HEK293T (cell line): ENCODE data around the gene ZDHHC14.

Source experiments
- CTCF ChIA-PET: fragments of 350-600 bp; formaldehyde crosslinking; extraction: SDS; loops from one replicate; lab custom pipeline; 2021; ENCODE audit warnings: antibody characterized with exemption, inconsistent platforms; lab: Yijun Ruan, JAX
- POLR2A ChIA-PET: fragments of 350-600 bp; formaldehyde crosslinking; extraction: SDS; loops from one replicate; lab custom pipeline; 2020; ENCODE audit warnings: antibody characterized with exemption, inconsistent platforms; lab: Yijun Ruan, JAX
- DNase-seq: peaks from one replicate; pipeline ENCODE4 v3.0.0; 2012; ENCODE audit warnings: mixed read lengths; ENCODE audit errors: extremely low spot score
- ARNT ChIP-seq: fragments of 450-650 bp; IDR thresholded peaks from 2 replicates; pipeline ENCODE4 v1.6.1; 2017; ENCODE audit warnings: mild to moderate bottlenecking
- BHLHE40 ChIP-seq: fragments of 450-650 bp; IDR thresholded peaks from 2 replicates; pipeline ENCODE4 v1.6.1; 2016; ENCODE audit warnings: mild to moderate bottlenecking, moderate library complexity, borderline replicate concordance
- CTBP1 ChIP-seq: fragments of 450-650 bp; IDR thresholded peaks from 2 replicates; pipeline ENCODE4 v1.6.1; 2016; ENCODE audit warnings: borderline replicate concordance
- ELF4 ChIP-seq: fragments of 450-650 bp; IDR thresholded peaks from 2 replicates; pipeline ENCODE4 v1.6.1; 2017; ENCODE audit warnings: antibody characterized with exemption
- FOXA1 ChIP-seq: fragments of 450-650 bp; IDR thresholded peaks from 2 replicates; pipeline ENCODE4 v1.6.1; 2016; ENCODE audit warnings: mild to moderate bottlenecking
- FOXK2 ChIP-seq: fragments of 450-650 bp; IDR thresholded peaks from 2 replicates; pipeline ENCODE4 v1.6.1; 2016; ENCODE audit warnings: mild to moderate bottlenecking
- FOXM1 ChIP-seq: fragments of 450-650 bp; IDR thresholded peaks from 2 replicates; pipeline ENCODE4 v1.6.1; 2017; ENCODE audit warnings: mild to moderate bottlenecking, borderline replicate concordance
- HDGF ChIP-seq: fragments of 450-650 bp; IDR thresholded peaks from 2 replicates; pipeline ENCODE4 v1.6.1; 2017; ENCODE audit warnings: antibody characterized with exemption, borderline replicate concordance
- L3MBTL2 ChIP-seq: fragments of 450-650 bp; conservative IDR thresholded peaks from 2 replicates; pipeline ENCODE4 v1.6.1; 2016; ENCODE audit warnings: mild to moderate bottlenecking
- LEF1 ChIP-seq: fragments of 450-650 bp; IDR thresholded peaks from 2 replicates; pipeline ENCODE4 v1.6.1; 2017; ENCODE audit warnings: mild to moderate bottlenecking, borderline replicate concordance
- NFRKB ChIP-seq: fragments of 450-650 bp; IDR thresholded peaks from 2 replicates; pipeline ENCODE4 v1.6.1; 2016; ENCODE audit warnings: mild to moderate bottlenecking, moderate library complexity
- PKNOX1 ChIP-seq: fragments of 450-650 bp; IDR thresholded peaks from 2 replicates; pipeline ENCODE4 v1.6.1; 2016
- SP1 ChIP-seq: fragments of 450-650 bp; IDR thresholded peaks from 2 replicates; pipeline ENCODE4 v1.6.1; 2017
- SUZ12 ChIP-seq: fragments of 450-650 bp; IDR thresholded peaks from 2 replicates; pipeline ENCODE4 v1.6.1; 2016; ENCODE audit warnings: mild to moderate bottlenecking
- TARDBP ChIP-seq: fragments of 450-650 bp; IDR thresholded peaks from 2 replicates; pipeline ENCODE4 v1.6.1; 2016
- ZNF384 ChIP-seq: fragments of 450-650 bp; IDR thresholded peaks from 2 replicates; pipeline ENCODE4 v1.6.1; 2016

Gene ZDHHC14

GRCh38 chr6:157549468-157549745 is 168.4 kb downstream of the ZDHHC14 start:
- POLR2A ChIA-PET: no interaction called here

DNA sequence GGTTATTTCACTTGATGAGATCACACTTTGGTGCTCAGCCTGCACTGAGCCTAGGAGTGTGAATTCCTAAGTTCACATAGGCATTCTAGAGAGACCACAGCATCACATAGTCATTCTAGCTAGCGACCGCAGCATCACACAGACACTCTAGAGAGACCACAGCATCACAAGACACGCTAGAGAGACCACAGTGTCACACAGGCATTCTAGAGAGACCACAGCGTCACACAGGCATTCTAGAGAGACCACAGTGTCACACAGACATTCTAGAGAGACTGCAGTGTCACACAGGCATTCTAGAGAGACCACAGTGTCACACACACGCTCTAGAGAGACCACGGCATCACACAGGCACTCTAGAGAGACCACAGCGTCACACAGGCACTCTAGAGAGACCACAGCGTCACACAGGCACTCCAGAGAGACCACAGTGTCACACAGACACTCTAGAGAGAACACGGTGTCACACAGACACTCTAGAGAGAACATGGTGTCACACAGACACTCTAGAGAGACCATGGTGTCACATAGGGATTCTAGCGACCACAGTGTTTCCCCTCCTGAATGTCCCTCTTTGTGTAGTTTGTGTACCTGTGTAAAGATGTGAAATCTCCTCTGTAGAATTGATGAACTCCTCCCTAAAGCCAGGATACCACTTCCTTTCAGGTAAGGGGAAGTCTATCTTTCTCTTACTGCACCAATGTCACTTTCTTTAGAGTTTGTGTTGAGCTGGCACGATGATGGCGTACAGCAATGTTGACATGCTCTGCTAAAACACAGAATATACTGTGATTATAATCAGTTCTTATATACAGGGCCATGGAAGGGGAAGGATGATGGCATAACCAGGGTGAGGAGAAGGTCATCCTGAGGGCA is 169.4 kb downstream of the ZDHHC14 start:
- DNase-seq: no peak
- TF ChIP-seq SP1 (no peak), NFRKB (no peak), CTBP1 (no peak), BHLHE40 (no peak), LEF1 (no peak), ZNF384 (no peak), ELF4 (no peak)
- CTCF ChIA-PET: no interaction called here
- POLR2A ChIA-PET: no interaction called here

More at GRCh38 chr6:157549468-157549745, 168.4 kb downstream of the ZDHHC14 start:
- DNase-seq: no peak
- TF ChIP-seq NFRKB: no peak
- no peak for TF ChIP-seq ELF4
- TF ChIP-seq ZNF384: no peak
- TF ChIP-seq PKNOX1: no peak
- no peak for TF ChIP-seq FOXM1
- no peak for TF ChIP-seq BHLHE40
- TF ChIP-seq FOXA1: no peak
- TF ChIP-seq ARNT: no peak
- TF ChIP-seq SP1: no peak
- no peak for TF ChIP-seq HDGF
- TF ChIP-seq FOXK2: no peak
- TF ChIP-seq L3MBTL2: no peak
- TF ChIP-seq LEF1: no peak
- CTCF ChIA-PET: no interaction called here

- ChIA-PET POLR2A (no interaction called here), CTCF (no interaction called here)
These were observed 170.2 kb downstream of the ZDHHC14 start for GRCh38 chr6:157551041-157551832.

GRCh38 chr6:157552081-157552747 is 171.2 kb downstream of the ZDHHC14 start:
- CTCF ChIA-PET: no interaction called here
- TF ChIP-seq ARNT: no peak
- TF ChIP-seq CTBP1: no peak
- no peak for TF ChIP-seq L3MBTL2
- TF ChIP-seq PKNOX1: no peak
- TF ChIP-seq LEF1: no peak
- no peak for TF ChIP-seq NFRKB
- no peak for TF ChIP-seq SP1
- TF ChIP-seq ELF4: no peak
- no peak for TF ChIP-seq FOXA1
- TF ChIP-seq FOXK2: no peak
- TF ChIP-seq SUZ12: no peak
- TF ChIP-seq HDGF: no peak
- TF ChIP-seq FOXM1: no peak
- TF ChIP-seq BHLHE40: no peak

More at GRCh38 chr6:157551041-157551832, 170.2 kb downstream of the ZDHHC14 start:
- no peak for DNase-seq
- no peak for TF ChIP-seq SP1
- TF ChIP-seq NFRKB: no peak

DNA sequence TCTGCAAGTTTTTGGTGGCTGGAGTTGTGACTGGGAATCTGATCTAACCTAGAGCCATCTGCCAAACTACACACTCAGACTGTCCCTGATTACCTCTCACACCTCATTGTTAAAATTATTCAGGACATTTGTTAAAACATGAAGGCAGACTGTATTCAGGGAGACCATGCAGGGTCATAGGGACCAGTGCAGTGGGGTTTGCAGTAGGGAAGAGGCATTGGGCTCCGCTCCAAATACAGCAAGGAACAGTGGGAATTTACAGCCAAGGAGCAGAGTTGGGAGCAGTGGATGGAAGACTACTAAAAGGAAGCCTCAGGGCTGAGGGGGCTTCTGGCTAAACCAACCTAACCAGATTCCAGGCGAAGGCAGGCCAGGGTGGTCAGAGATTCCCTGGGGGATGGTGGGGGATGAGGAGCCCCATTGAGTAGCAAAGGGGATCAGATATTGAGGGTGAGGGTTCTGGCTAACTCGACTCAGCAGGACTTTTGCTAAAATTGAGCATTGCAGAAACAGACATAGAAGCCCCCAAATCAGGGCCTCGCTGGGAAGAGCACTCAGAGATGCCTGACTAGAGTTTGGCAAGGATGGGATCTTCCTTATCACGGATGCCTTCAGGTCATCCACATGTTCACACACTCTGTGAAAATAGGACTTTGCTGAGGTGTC is 172.0 kb downstream of the ZDHHC14 start:
- CTCF ChIA-PET: no interaction called here
- POLR2A ChIA-PET: no interaction called here
- DNase-seq: no peak
- TF ChIP-seq CTBP1 (no peak), FOXK2 (no peak), NFRKB (no peak), TARDBP (no peak), PKNOX1 (no peak), SP1 (no peak), ELF4 (no peak), ZNF384 (no peak), FOXA1 (no peak), SUZ12 (no peak), HDGF (no peak), LEF1 (no peak), BHLHE40 (no peak), FOXM1 (no peak)

More at GRCh38 chr6:157552081-157552747, 171.2 kb downstream of the ZDHHC14 start:
- POLR2A ChIA-PET: no interaction called here
- DNase-seq: no peak
